ENCODE measurements around the gene DNAAF9.

DNAAF9 gene

GRCh38 chr20:3449319-3449718 is 41.9 kb upstream of the DNAAF9 start:
- Histone ChIP-seq H3K27me3 (ENCODE audit: control insufficient read depth, insufficient read depth, low read length) (no peaks in the 10 kb centered on the region), H3K4me2 (ENCODE audit: low read length) (no peak overlapping the region), H2AFZ (no peak overlapping the region), H3K4me1 (no peaks in the 10 kb centered on the region), H3K9ac (no peak overlapping the region), H3K79me2 (no peaks in the 10 kb centered on the region), H3K4me3 (ENCODE audit: low read depth, low read length) (no peak overlapping the region), H3K9me3 (ENCODE audit: control insufficient read depth, low read length) (no peaks in the 10 kb centered on the region), H3K36me3 (ENCODE audit: control insufficient read depth, insufficient read depth, low read length) (no peaks in the 10 kb centered on the region), H3K27ac (no peak overlapping the region)
- no peak for TF ChIP-seq CTCF (IDR thresholded peaks at IDR 0.05)

- Histone ChIP-seq H3K79me2 (no peaks in the 10 kb centered on the region), H3K4me3 (ENCODE audit: low read depth, low read length) (no peak overlapping the region), H3K4me1 (no peaks in the 10 kb centered on the region), H3K4me2 (ENCODE audit: low read length) (no peak overlapping the region), H3K36me3 (ENCODE audit: control insufficient read depth, insufficient read depth, low read length) (no peaks in the 10 kb centered on the region), H2AFZ (no peak overlapping the region), H3K27me3 (ENCODE audit: control insufficient read depth, insufficient read depth, low read length) (no peaks in the 10 kb centered on the region), H3K9me3 (ENCODE audit: control insufficient read depth, low read length) (no peaks in the 10 kb centered on the region), H3K27ac (no peak overlapping the region), H3K9ac (no peak overlapping the region)
- no peak for TF ChIP-seq CTCF (IDR thresholded peaks at IDR 0.05)
These were observed 39.9 kb upstream of the DNAAF9 start for GRCh38 chr20:3447321-3447720.

- no peaks in the 10 kb centered on the region for H3K36me3 ChIP-seq (ENCODE audit: control insufficient read depth, insufficient read depth, low read length)
- no peak for TF ChIP-seq CTCF (IDR thresholded peaks at IDR 0.05)
- H3K4me3 ChIP-seq (ENCODE audit: low read depth, low read length): no peak overlapping the region
- H2AFZ ChIP-seq: no peak overlapping the region
- no peaks in the 10 kb centered on the region for H3K27me3 ChIP-seq (ENCODE audit: control insufficient read depth, insufficient read depth, low read length)
- no peak overlapping the region for H3K4me2 ChIP-seq (ENCODE audit: low read length)
- no peak overlapping the region for H3K27ac ChIP-seq
- H3K79me2 ChIP-seq: no peaks in the 10 kb centered on the region
- H3K4me1 ChIP-seq: no peaks in the 10 kb centered on the region
- H3K9ac ChIP-seq: no peak overlapping the region
- no peaks in the 10 kb centered on the region for H3K9me3 ChIP-seq (ENCODE audit: control insufficient read depth, low read length)
These were observed 39.3 kb upstream of the DNAAF9 start for GRCh38 chr20:3446779-3447178.

GRCh38 chr20:3436864-3437574 is 29.6 kb upstream of the DNAAF9 start:
- Histone ChIP-seq H3K4me2 (ENCODE audit: low read length) (no peak overlapping the region), H3K36me3 (ENCODE audit: control insufficient read depth, insufficient read depth, low read length) (no peaks in the 10 kb centered on the region), H2AFZ (no peak overlapping the region), H3K79me2 (no peaks in the 10 kb centered on the region), H3K9me3 (ENCODE audit: control insufficient read depth, low read length) (no peaks in the 10 kb centered on the region), H3K9ac (no peak overlapping the region), H3K27me3 (ENCODE audit: control insufficient read depth, insufficient read depth, low read length) (no peaks in the 10 kb centered on the region), H3K4me1 (peaks cover 4% of the 10 kb centered on the region), H3K27ac (no peak overlapping the region), H3K4me3 (ENCODE audit: low read depth, low read length) (no peak overlapping the region)
- TF ChIP-seq CTCF (IDR thresholded peaks at IDR 0.05): no peak

GRCh38 chr20:3434232-3434631 is 26.8 kb upstream of the DNAAF9 start:
- no peak overlapping the region for H3K27ac ChIP-seq
- no peak overlapping the region for H3K9ac ChIP-seq
- no peak overlapping the region for H3K4me2 ChIP-seq (ENCODE audit: low read length)
- no peak for TF ChIP-seq CTCF (IDR thresholded peaks at IDR 0.05)
- no peaks in the 10 kb centered on the region for H3K79me2 ChIP-seq
- H3K27me3 ChIP-seq (ENCODE audit: control insufficient read depth, insufficient read depth, low read length): no peaks in the 10 kb centered on the region
- no peaks in the 10 kb centered on the region for H3K9me3 ChIP-seq (ENCODE audit: control insufficient read depth, low read length)
- H2AFZ ChIP-seq: no peak overlapping the region
- no peaks in the 10 kb centered on the region for H3K36me3 ChIP-seq (ENCODE audit: control insufficient read depth, insufficient read depth, low read length)
- no peak overlapping the region for H3K4me3 ChIP-seq (ENCODE audit: low read depth, low read length)
- H3K4me1 ChIP-seq: peaks cover 4% of the 10 kb centered on the region
